H1 (cell line): Measurements from ENCODE around the gene RNASEH2A. TPM values are rescaled to one million over a fixed set of nuclear protein-coding genes. Genes with fewer than 3 reads are reported as not detected.

Experiments used
- CTCF ChIA-PET: fragments of 300-600 bp; sonication (Branson Sonifier 250); formaldehyde crosslinking; loops from one replicate; lab custom pipeline; 2021; ENCODE audit not compliant: partially characterized antibody; lab: Charles Lee
- POLR2A ChIA-PET: fragments of 300-600 bp; sonication (Branson Sonifier 250); formaldehyde crosslinking; loops from one replicate; lab custom pipeline; 2021; ENCODE audit warnings: inconsistent platforms; ENCODE audit not compliant: partially characterized antibody; lab: Charles Lee
- DNase-seq, 2 experiments: peaks; one replicate each; pipeline versions ENCODE4 v3.0.0 to v3.0.0-alpha.2; 2010 to 2022; ENCODE audit warnings: low spot score in 2 of 2, low read depth in 1 of 2, mixed read lengths in 1 of 2
- FAIRE-seq: peaks from 2 replicates; lab custom pipeline; 2011; peaks lifted over from hg19 to GRCh38; lab: Jason Lieb, UNC
- H2AFZ ChIP-seq: 2 replicates; pipeline ENCODE4 v1.8.1; 2012; ENCODE audit warnings: low read length, inconsistent platforms
- H2AK5ac ChIP-seq: 2 replicates; pipeline ENCODE4 v1.6.1; 2013; ENCODE audit warnings: low read depth, low read length
- H2BK120ac ChIP-seq: replicated peaks from 2 replicates; pipeline ENCODE3; 2013; ENCODE audit warnings: low read depth, low read length, inconsistent platforms
- H2BK12ac ChIP-seq: 2 replicates; pipeline ENCODE4 v1.6.1; 2013; ENCODE audit warnings: low read depth, low read length
- H2BK15ac ChIP-seq: 2 replicates; pipeline ENCODE4 v1.6.1; 2013; ENCODE audit warnings: low read length
- H2BK20ac ChIP-seq: 2 replicates; pipeline ENCODE4 v1.6.1; 2013; ENCODE audit warnings: low read length
- H2BK5ac ChIP-seq: 2 replicates; pipeline ENCODE4 v1.6.1; 2013; ENCODE audit warnings: low read depth, low read length
- H3K14ac ChIP-seq: 2 replicates; pipeline ENCODE4 v1.6.1; 2013; ENCODE audit warnings: inconsistent platforms; ENCODE audit not compliant: insufficient read length
- H3K18ac ChIP-seq: 2 replicates; pipeline ENCODE4 v1.6.1; 2013; ENCODE audit warnings: low read length; ENCODE audit errors: extremely low read depth
- H3K23ac ChIP-seq: 2 replicates; pipeline ENCODE4 v1.6.1; 2013; ENCODE audit warnings: inconsistent platforms; ENCODE audit not compliant: insufficient read length
- H3K23me2 ChIP-seq: 2 replicates; pipeline ENCODE4 v1.6.1; 2013; ENCODE audit warnings: low read depth, low read length
- H3K27ac ChIP-seq: 2 replicates; pipeline ENCODE4 v1.6.1; 2011; ENCODE audit warnings: low read depth, low read length, inconsistent platforms
- H3K27me3 ChIP-seq, 4 experiments: replicated peaks in 1 of 4; 1 replicate in 1 of 4; 2 replicates in 3 of 4; pipeline versions ENCODE4 v1.6.1 to v1.8.1; 2011 to 2013; ENCODE audit warnings: low read length in 3 of 4, mild to moderate bottlenecking in 3 of 4, inconsistent platforms in 2 of 4, mixed read lengths in 2 of 4, moderate library complexity in 1 of 4; ENCODE audit not compliant: control insufficient read depth in 3 of 4, insufficient read depth in 3 of 4; ENCODE audit errors: extremely low read depth in 1 of 4
- H3K36me3 ChIP-seq, 4 experiments: 2 replicates each; pipeline versions ENCODE4 v1.6.1 to v1.8.1; 2011 to 2013; ENCODE audit warnings: mild to moderate bottlenecking in 4 of 4, low read length in 3 of 4, moderate library complexity in 2 of 4, control low read depth in 1 of 4, inconsistent platforms in 1 of 4; ENCODE audit not compliant: insufficient read depth in 4 of 4, control insufficient read depth in 2 of 4
- H3K4ac ChIP-seq: replicated peaks from 2 replicates; pipeline ENCODE3; 2013; ENCODE audit warnings: low read length, low read depth, mixed read lengths, inconsistent platforms; ENCODE audit not compliant: insufficient read length
- H3K4me1 ChIP-seq, 4 experiments: replicated peaks in 1 of 4; 1 replicate in 1 of 4; 2 replicates in 3 of 4; pipeline versions ENCODE4 v1.6.1 to v1.8.1; 2011 to 2013; ENCODE audit warnings: low read length in 3 of 4, inconsistent platforms in 2 of 4, mixed read lengths in 1 of 4; ENCODE audit not compliant: insufficient read depth in 4 of 4, control insufficient read depth in 3 of 4
- H3K4me2 ChIP-seq, 2 experiments: 2 replicates each; pipeline versions ENCODE4 v1.6.1 to v1.8.1; 2011 to 2013; ENCODE audit warnings: low read depth in 2 of 2, low read length in 2 of 2, control low read depth in 1 of 2, inconsistent platforms in 1 of 2, mild to moderate bottlenecking in 1 of 2; ENCODE audit not compliant: insufficient read depth in 1 of 2
- H3K4me3 ChIP-seq, 4 experiments: fragments of 200-600, 300-600 bp in 1 of 4; sonication (generic), shearing (Covaris generic), sonication (Bioruptor Twin) in 1 of 4; 2 replicates each; pipeline versions ENCODE4 v1.5.1 to v1.8.1; 2011 to 2016; ENCODE audit warnings: low read length in 4 of 4, low read depth in 3 of 4, control low read depth in 2 of 4, inconsistent platforms in 2 of 4, mild to moderate bottlenecking in 2 of 4, mixed read lengths in 1 of 4, moderate library complexity in 1 of 4; ENCODE audit not compliant: insufficient read depth in 2 of 4; ENCODE audit errors: extremely low read depth in 1 of 4
- H3K56ac ChIP-seq: replicated peaks from 2 replicates; pipeline ENCODE3; 2013; ENCODE audit warnings: low read depth, mild to moderate bottlenecking, mixed read lengths, low read length, inconsistent platforms; ENCODE audit not compliant: insufficient read length
- H3K79me1 ChIP-seq: 2 replicates; pipeline ENCODE4 v1.6.1; 2013; ENCODE audit warnings: low read depth, low read length, control low read depth
- H3K79me2 ChIP-seq, 2 experiments: 2 replicates each; pipeline versions ENCODE4 v1.6.1 to v1.8.1; 2012 to 2013; ENCODE audit warnings: low read length in 2 of 2, mild to moderate bottlenecking in 2 of 2, inconsistent platforms in 1 of 2; ENCODE audit not compliant: insufficient read depth in 2 of 2, control insufficient read depth in 1 of 2
- H3K9ac ChIP-seq, 4 experiments: replicated peaks in 1 of 4; 1 replicate in 1 of 4; 2 replicates in 3 of 4; pipeline versions ENCODE4 v1.6.1 to v1.8.1; 2011 to 2013; ENCODE audit warnings: low read depth in 3 of 4, low read length in 3 of 4, control low read depth in 2 of 4, mild to moderate bottlenecking in 2 of 4, moderate library complexity in 2 of 4, inconsistent platforms in 1 of 4; ENCODE audit errors: extremely low read depth in 1 of 4
- H3K9me3 ChIP-seq, 2 experiments: 2 replicates each; pipeline versions ENCODE4 v1.6.1 to v1.8.1; 2012 to 2013; ENCODE audit warnings: mild to moderate bottlenecking in 2 of 2, moderate library complexity in 2 of 2, control low read depth in 1 of 2, inconsistent platforms in 1 of 2, low read depth in 1 of 2, low read length in 1 of 2, mixed read lengths in 1 of 2; ENCODE audit not compliant: insufficient read depth in 2 of 2
- H4K20me1 ChIP-seq, 2 experiments: replicated peaks in 1 of 2; 2 replicates each; pipeline versions ENCODE3 to v1.8.1; 2011 to 2013; ENCODE audit warnings: inconsistent platforms in 2 of 2, low read length in 2 of 2, mild to moderate bottlenecking in 1 of 2; ENCODE audit not compliant: insufficient read depth in 2 of 2, control insufficient read depth in 1 of 2
- H4K5ac ChIP-seq: 2 replicates; pipeline ENCODE4 v1.6.1; 2013; ENCODE audit warnings: low read length, low read depth, mixed read lengths, inconsistent platforms; ENCODE audit not compliant: insufficient read length
- H4K8ac ChIP-seq: 2 replicates; pipeline ENCODE4 v1.8.0; 2013; ENCODE audit warnings: mild to moderate bottlenecking, moderate library complexity, low read length, inconsistent platforms; ENCODE audit not compliant: insufficient read depth; ENCODE audit errors: extremely low read depth
- H4K91ac ChIP-seq: replicated peaks from 2 replicates; pipeline ENCODE3; 2013; ENCODE audit warnings: low read length, mixed read lengths, inconsistent platforms; ENCODE audit not compliant: insufficient read length
- BCL11A ChIP-seq, 2 experiments: IDR thresholded peaks; one replicate each; pipeline ENCODE4 v1.6.1; 2011; ENCODE audit warnings: low read depth in 2 of 2, low read length in 2 of 2, mild to moderate bottlenecking in 2 of 2
- CEBPB ChIP-seq: IDR thresholded peaks from 2 replicates; pipeline ENCODE4 v1.6.1; 2012; ENCODE audit warnings: low read depth, low read length
- CHD1 ChIP-seq: IDR thresholded peaks from 2 replicates; pipeline ENCODE4 v1.6.1; 2012; ENCODE audit warnings: low read depth, low read length, improper control_type of control experiment
- CHD2 ChIP-seq: IDR thresholded peaks from 2 replicates; pipeline ENCODE4 v1.6.1; 2012; ENCODE audit warnings: low read length, improper control_type of control experiment
- JUN ChIP-seq: IDR thresholded peaks from 2 replicates; pipeline ENCODE4 v1.6.1; 2011; ENCODE audit warnings: low read depth, mild to moderate bottlenecking, improper control_type of control experiment, low read length
- NANOG ChIP-seq: IDR thresholded peaks from 2 replicates; pipeline ENCODE4 v1.6.1; 2011; ENCODE audit warnings: low read length, low read depth, mild to moderate bottlenecking, inconsistent platforms; ENCODE audit not compliant: insufficient read depth, poor library complexity, severe bottlenecking
- SIX5 ChIP-seq: IDR thresholded peaks from 2 replicates; pipeline ENCODE4 v1.6.1; 2011; ENCODE audit warnings: mild to moderate bottlenecking, low read depth, low read length
- WGBS, 2 experiments: shearing (Covaris generic) in 1 of 2; methylation state at CpG; one replicate each; pipeline versions ENCODE4 v1.1.6 to v1.1.7; 2013 to 2015; ENCODE audit warnings: low lambda C conversion rate in 2 of 2, mixed read lengths in 2 of 2, inconsistent platforms in 1 of 2, low coverage in 1 of 2, missing lambda C conversion rate in 1 of 2; ENCODE audit not compliant: insufficient replicate concordance in 2 of 2, insufficient coverage in 1 of 2, insufficient read length in 1 of 2; ENCODE audit errors: extremely low coverage in 1 of 2, missing lambda C conversion rate in 1 of 2; 5-methylcytosine and 5-hydroxymethylcytosine counted together
- polyA plus RNA-seq, 7 experiments: library from polyadenylated mRNA; depleted of rRNA in 3 of 7; stranded (reverse) in 5 of 7; unstranded in 2 of 7; fragments of >200 nt in 5 of 7; fragments of 200-250 nt in 2 of 7; gene quantifications; 1 replicate in 5 of 7; 2 replicates in 1 of 7; 4 replicates in 1 of 7; pipeline versions ENCODE4 v1.2.1 to v1.2.3, GENCODE V29; 2011 to 2013; ENCODE audit warnings: missing spikeins in 2 of 7, mixed read lengths in 2 of 7
- total RNA-seq: library from RNA; stranded (reverse); fragmentation: NEBNext Ultra II Directional; extraction: Animal tissue kit (Norgen Biotek cat#: 25700); gene quantifications from 2 replicates; pipeline ENCODE4 v1.2.1, GENCODE V29; 2021

Gene RNASEH2A
- total and polyA plus RNA-seq, 2 of the 8 experiments (the other 6 are each of a cell fraction or from before 2014, with no cell fraction given), result 67.5 to 120 TPM

DNA sequence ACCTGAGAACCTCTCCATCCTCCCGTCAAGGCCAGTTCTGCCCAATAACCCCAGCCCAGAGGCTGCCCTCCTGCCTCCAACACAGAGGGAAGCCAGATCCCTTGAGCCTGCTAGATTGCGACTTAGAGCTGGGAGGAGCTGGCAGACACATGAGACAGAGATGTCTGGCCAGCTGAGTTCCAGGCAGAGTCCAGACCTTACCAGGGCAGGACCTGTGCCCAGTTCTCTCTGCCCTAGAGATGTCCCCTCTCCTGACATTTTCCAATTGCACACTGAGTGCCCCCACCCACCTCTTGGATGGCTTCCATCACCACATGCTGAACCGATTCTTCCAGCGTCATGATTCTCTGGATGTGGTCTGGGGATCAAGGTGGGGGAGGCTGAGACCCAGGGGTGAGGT is 34.1 kb upstream of the RNASEH2A start:
- 92% methylated on average over 4 of the region's 4 CpGs; no CpG with 5 or more reads in 1 of the 2 experiments for whole genome bisulfite sequencing, 2 experiments
- no peak overlapping the region for H2BK20ac ChIP-seq
- no peak overlapping the region; the same call in 1 of the 2 replicates for H4K8ac ChIP-seq
- no peak overlapping the region for H2BK12ac ChIP-seq
- H3K79me1 ChIP-seq, result no peaks in the 10 kb centered on the region
- H4K91ac ChIP-seq, result no peak overlapping the region
- peaks cover 2 to 15% (median 8%) of the 10 kb centered on the region in 4 experiments for H3K4me1 ChIP-seq
- no peaks in the 10 kb centered on the region for H3K79me2 ChIP-seq
- CTCF ChIA-PET, result interaction anchor here (1.2 to 11.2 kb wide), 6 partner anchors 9 to 67 kb away, joined by 3 to 137 read pairs (median 6); no protein-coding TSS in a partner anchor
- H3K27me3 ChIP-seq, result no peaks in the 10 kb centered on the region
- POLR2A ChIA-PET, result interaction anchor here (3.1 to 16.6 kb wide), 4 partner anchors 12 to 38 kb away, joined by 8 to 317 read pairs (median 11); partner anchors contain the start of genes JUNB, PRDX2, THSD8 and TRIR
- no peak overlapping the region for H3K9ac ChIP-seq
- H3K4me3 ChIP-seq, result no peak overlapping the region
- H3K18ac ChIP-seq, result no peak overlapping the region
- H3K14ac ChIP-seq, result no peak overlapping the region
- no peak overlapping the region for H2BK15ac ChIP-seq
- H3K4me2 ChIP-seq, result no peak overlapping the region
- H2BK5ac ChIP-seq, result no peak overlapping the region
- TF ChIP-seq BCL11A (IDR thresholded peaks at IDR 0.05; ENCODE audit: low read depth in 2 of 2, low read length in 2 of 2), result no peak
- no peak for TF ChIP-seq CHD1
- no peak for TF ChIP-seq JUN
- no peak for TF ChIP-seq CEBPB
- TF ChIP-seq NANOG, result no peak
- TF ChIP-seq SIX5, result no peak
- no peak for TF ChIP-seq CHD2
- TF ChIP-seq, all 59 proteins: peak for 0
- no peak overlapping the region for H4K5ac ChIP-seq
- no peak overlapping the region for H3K4ac ChIP-seq
- no peak overlapping the region for H3K27ac ChIP-seq
- DNase-seq (no peak), FAIRE-seq (no peak)
- no peak overlapping the region for H2AFZ ChIP-seq
- no peak overlapping the region for H2BK120ac ChIP-seq
- no peaks in the 10 kb centered on the region for H3K9me3 ChIP-seq
- no peak overlapping the region for H2AK5ac ChIP-seq
- no peak overlapping the region for H3K23ac ChIP-seq
- peaks cover 0 to 3% of the 10 kb centered on the region in 2 experiments for H4K20me1 ChIP-seq
- peaks cover 0 to 17% (median 7%) of the 10 kb centered on the region in 4 experiments; a peak in 7 of 8 replicates for H3K36me3 ChIP-seq
- no peak overlapping the region for H3K56ac ChIP-seq
- peaks cover 7% of the 10 kb centered on the region; the same call in 1 of the 2 replicates for H3K23me2 ChIP-seq
